ENCODE results near the gene SPECC1L. TPM values are rescaled to one million over a fixed set of nuclear protein-coding genes. Genes with fewer than 3 reads are reported as not detected.
"Not testable (repeated sequence)": the region's sequence is repeated elsewhere in the genome, so short reads cannot be mapped to it uniquely, and the experiment has no call there.

SPECC1L gene
- total RNA-seq, 6 donors from 2014 or later: 37.7 to 80.6 (median 62.3) TPM

DNA sequence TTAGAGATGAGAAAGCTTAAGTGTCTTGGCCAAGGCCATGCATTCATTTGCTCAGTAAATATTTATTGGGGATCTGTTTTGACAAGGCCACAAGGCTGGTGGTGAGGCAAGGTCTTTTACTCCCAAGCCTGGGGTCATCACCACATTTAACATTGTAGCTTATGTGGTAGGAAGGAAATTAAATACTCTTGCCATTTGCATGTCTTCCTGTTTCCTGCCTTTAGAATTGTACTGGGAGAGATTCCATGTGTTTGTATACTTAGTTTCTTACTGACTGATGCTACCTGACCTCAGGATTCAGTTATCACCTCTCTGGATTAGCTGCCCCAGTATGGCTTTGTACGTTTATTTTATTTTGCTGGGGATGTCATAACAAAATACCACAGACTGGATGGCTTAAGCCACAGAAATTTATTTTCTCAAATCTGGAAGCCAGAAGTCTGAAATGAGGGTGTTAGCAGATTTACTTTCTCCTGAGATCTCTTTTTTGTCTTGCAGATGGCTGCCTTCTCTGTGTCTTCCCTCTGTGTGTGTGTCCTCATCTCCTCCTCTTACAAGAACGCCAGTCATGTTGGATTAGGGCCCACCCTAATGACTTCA lies 44.8 kb downstream of the SPECC1L start:
- Histone ChIP-seq H3K27ac (peak overlapping the region in 2 of 4 donors; percentile 1 to 15), H3K4me1 (peaks cover 0 to 13% (median 9%) of the 10 kb centered on the region in 4 donors), H3K27me3 (no peaks in the 10 kb centered on the region), H3K9me3 (no peaks in the 10 kb centered on the region), H3K36me3 (peaks cover 9 to 53% (median 16%) of the 10 kb centered on the region in 4 donors), H3K4me3 (no peak overlapping the region)
- TF ChIP-seq POLR2AphosphoS5 (IDR thresholded peaks at IDR 0.05) (no peak), EP300 (IDR thresholded peaks at IDR 0.05) (no peak), POLR2A (IDR thresholded peaks at IDR 0.05) (no peak)
- TF ChIP-seq, protein P1, sequence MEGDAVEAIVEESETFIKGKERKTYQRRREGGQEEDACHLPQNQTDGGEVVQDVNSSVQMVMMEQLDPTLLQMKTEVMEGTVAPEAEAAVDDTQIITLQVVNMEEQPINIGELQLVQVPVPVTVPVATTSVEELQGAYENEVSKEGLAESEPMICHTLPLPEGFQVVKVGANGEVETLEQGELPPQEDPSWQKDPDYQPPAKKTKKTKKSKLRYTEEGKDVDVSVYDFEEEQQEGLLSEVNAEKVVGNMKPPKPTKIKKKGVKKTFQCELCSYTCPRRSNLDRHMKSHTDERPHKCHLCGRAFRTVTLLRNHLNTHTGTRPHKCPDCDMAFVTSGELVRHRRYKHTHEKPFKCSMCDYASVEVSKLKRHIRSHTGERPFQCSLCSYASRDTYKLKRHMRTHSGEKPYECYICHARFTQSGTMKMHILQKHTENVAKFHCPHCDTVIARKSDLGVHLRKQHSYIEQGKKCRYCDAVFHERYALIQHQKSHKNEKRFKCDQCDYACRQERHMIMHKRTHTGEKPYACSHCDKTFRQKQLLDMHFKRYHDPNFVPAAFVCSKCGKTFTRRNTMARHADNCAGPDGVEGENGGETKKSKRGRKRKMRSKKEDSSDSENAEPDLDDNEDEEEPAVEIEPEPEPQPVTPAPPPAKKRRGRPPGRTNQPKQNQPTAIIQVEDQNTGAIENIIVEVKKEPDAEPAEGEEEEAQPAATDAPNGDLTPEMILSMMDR (IDR thresholded peaks at IDR 0.05): no peak
- no peak for DNase-seq
- WGBS, 2 donors: 53 to 54% methylated on average over 2 of the region's 2 CpGs
- ATAC-seq (ENCODE audit: low FRiP score in 2 of 2): no peak

DNA sequence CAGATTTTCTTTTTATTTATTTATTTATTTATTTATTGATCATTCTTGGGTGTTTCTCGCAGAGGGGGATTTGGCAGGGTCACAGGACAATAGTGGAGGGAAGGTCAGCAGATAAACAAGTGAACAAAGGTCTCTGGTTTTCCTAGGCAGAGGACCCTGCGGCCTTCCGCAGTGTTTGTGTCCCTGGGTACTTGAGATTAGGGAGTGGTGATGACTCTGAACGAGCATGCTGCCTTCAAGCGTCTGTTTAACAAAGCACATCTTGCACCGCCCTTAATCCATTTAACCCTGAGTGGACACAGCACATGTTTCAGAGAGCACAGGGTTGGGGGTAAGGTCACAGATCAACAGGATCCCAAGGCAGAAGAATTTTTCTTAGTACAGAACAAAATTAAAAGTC lies 45.6 kb downstream of the SPECC1L start:
- Histone ChIP-seq H3K4me1 (peaks cover 0 to 13% (median 9%) of the 10 kb centered on the region in 4 donors), H3K36me3 (peaks cover 9 to 61% (median 18%) of the 10 kb centered on the region in 4 donors), H3K27ac (peak overlapping the region in 1 of 4 donors; percentile 15)
- ATAC-seq (ENCODE audit: low FRiP score in 2 of 2); H3K4me3 ChIP-seq; H3K9me3 ChIP-seq; H3K27me3 ChIP-seq; DNase-seq: not testable (repeated sequence)
- 67 to 82% methylated on average over 1 to 5 of the region's 6 CpGs for WGBS, 2 donors

DNA sequence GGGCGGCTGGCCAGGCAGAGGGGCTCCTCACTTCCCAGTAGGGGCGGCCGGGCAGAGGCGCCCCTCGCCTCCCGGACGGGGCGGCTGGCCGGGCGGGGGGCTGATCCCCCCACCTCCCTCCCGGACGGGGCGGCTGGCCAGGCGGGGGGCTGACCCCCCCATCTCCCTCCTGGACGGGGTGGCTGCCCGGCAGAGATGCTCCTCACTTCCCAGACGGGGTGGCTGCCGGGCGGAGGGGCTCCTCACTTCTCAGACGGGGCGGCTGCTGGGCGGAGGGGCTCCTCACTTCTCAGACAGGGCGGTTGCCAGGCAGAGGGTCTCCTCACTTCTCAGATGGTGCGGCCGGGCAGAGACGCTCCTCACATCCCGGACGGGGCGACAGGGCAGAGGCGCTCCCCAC lies 46.9 kb downstream of the SPECC1L start:
- peaks cover 12 to 66% (median 30%) of the 10 kb centered on the region in 4 donors for H3K36me3 ChIP-seq
- WGBS, 2 donors: 98% methylated on average over 9 of the region's 30 CpGs; no CpG with 5 or more reads in 1 of the 2 donors
- not testable (repeated sequence) for ATAC-seq (ENCODE audit: low FRiP score in 2 of 2); H3K9me3 ChIP-seq; H3K27ac ChIP-seq; H3K27me3 ChIP-seq; H3K4me3 ChIP-seq
- DNase-seq: peak in 1 of 2 donors; percentile 47
- H3K4me1 ChIP-seq: peaks cover 0 to 13% (median 9%) of the 10 kb centered on the region in 4 donors

- no peaks in the 10 kb centered on the region for H3K9me3 ChIP-seq
- WGBS, 2 donors: 98 to 99% methylated on average over 3 of the region's 3 CpGs
- peaks cover 0 to 14% (median 11%) of the 10 kb centered on the region in 4 donors for H3K4me1 ChIP-seq
- H3K27me3 ChIP-seq: no peaks in the 10 kb centered on the region
- H3K27ac ChIP-seq: no peak overlapping the region
- no peak for DNase-seq
- TF ChIP-seq EP300 (IDR thresholded peaks at IDR 0.05) (no peak), POLR2AphosphoS5 (IDR thresholded peaks at IDR 0.05) (no peak), POLR2A (IDR thresholded peaks at IDR 0.05) (no peak)
- TF ChIP-seq, protein P1 (IDR thresholded peaks at IDR 0.05): no peak
- no peak for ATAC-seq (ENCODE audit: low FRiP score in 2 of 2)
- no peak overlapping the region for H3K4me3 ChIP-seq
- peaks cover 12 to 61% (median 20%) of the 10 kb centered on the region in 4 donors for H3K36me3 ChIP-seq
These were observed 48.8 kb downstream of the SPECC1L start for GRCh38 chr22:24319451-24319850.

DNA sequence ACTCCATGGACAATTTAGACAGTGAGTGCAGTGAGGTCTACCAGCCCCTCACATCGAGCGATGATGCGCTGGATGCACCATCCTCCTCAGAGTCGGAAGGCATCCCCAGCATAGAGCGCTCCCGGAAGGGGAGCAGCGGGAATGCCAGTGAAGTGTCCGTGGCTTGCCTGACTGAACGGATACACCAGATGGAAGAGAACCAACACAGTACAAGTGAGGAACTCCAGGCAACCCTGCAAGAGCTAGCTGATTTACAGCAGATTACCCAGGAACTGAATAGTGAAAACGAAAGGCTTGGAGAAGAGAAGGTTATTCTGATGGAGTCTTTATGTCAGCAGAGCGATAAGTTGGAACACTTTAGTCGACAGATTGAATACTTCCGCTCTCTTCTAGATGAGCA lies 51.4 kb downstream of the SPECC1L start:
- peaks cover 7 to 15% (median 10%) of the 10 kb centered on the region in 4 donors for H3K4me1 ChIP-seq

More for the DNA sequence above, 51.4 kb downstream of the SPECC1L start:
- WGBS, 2 donors: 93 to 95% methylated on average over 12 to 13 of the region's 13 CpGs
- no peak for DNase-seq
- TF ChIP-seq POLR2A (IDR thresholded peaks at IDR 0.05) (no peak), POLR2AphosphoS5 (IDR thresholded peaks at IDR 0.05) (no peak), EP300 (IDR thresholded peaks at IDR 0.05) (no peak)
- TF ChIP-seq, protein P1 (IDR thresholded peaks at IDR 0.05): no peak
- H3K27ac ChIP-seq: no peak overlapping the region
- H3K9me3 ChIP-seq: no peaks in the 10 kb centered on the region
- H3K4me3 ChIP-seq: no peak overlapping the region
- H3K27me3 ChIP-seq: no peaks in the 10 kb centered on the region
- no peak for ATAC-seq (ENCODE audit: low FRiP score in 2 of 2)
- peaks cover 11 to 52% (median 21%) of the 10 kb centered on the region in 4 donors for H3K36me3 ChIP-seq

Data from upper lobe of left lung (tissue), 6 donors.